GM12865 (cell line): Measurements from ENCODE around the gene WDR35.

Source experiments
- DNase-seq: peaks from one replicate; pipeline ENCODE4 v3.0.0; 2010; ENCODE audit warnings: low read depth
- H3K4me3 ChIP-seq: 2 replicates; pipeline ENCODE4 v1.5.1; 2011; ENCODE audit warnings: mild to moderate bottlenecking, low read depth, low read length, control low read depth
- TF ChIP-seq, protein P1 (sequence below): IDR thresholded peaks from 2 replicates; pipeline ENCODE4 v1.5.1; 2011; ENCODE audit warnings: low read length, control low read depth, low read depth, inconsistent platforms; ENCODE audit not compliant: insufficient read depth; ENCODE audit errors: missing control alignments

The WDR35 gene

DNA sequence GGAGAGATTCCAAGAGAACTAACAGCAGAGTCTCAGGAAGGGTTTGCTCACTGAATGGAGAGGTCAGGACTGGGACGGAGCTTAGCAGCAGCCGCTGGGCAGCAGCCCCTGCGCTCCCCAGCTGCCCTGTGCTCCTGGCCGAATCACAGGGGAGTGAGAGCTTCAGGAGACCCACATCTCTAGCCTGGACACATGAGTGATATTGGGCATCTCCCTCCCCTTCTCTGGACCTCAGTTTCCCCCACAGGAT is 22.1 kb upstream of the WDR35 start:
- no peak overlapping the region for H3K4me3 ChIP-seq
- TF ChIP-seq, protein P1, sequence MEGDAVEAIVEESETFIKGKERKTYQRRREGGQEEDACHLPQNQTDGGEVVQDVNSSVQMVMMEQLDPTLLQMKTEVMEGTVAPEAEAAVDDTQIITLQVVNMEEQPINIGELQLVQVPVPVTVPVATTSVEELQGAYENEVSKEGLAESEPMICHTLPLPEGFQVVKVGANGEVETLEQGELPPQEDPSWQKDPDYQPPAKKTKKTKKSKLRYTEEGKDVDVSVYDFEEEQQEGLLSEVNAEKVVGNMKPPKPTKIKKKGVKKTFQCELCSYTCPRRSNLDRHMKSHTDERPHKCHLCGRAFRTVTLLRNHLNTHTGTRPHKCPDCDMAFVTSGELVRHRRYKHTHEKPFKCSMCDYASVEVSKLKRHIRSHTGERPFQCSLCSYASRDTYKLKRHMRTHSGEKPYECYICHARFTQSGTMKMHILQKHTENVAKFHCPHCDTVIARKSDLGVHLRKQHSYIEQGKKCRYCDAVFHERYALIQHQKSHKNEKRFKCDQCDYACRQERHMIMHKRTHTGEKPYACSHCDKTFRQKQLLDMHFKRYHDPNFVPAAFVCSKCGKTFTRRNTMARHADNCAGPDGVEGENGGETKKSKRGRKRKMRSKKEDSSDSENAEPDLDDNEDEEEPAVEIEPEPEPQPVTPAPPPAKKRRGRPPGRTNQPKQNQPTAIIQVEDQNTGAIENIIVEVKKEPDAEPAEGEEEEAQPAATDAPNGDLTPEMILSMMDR, result no peak
- DNase-seq, result no peak

DNA sequence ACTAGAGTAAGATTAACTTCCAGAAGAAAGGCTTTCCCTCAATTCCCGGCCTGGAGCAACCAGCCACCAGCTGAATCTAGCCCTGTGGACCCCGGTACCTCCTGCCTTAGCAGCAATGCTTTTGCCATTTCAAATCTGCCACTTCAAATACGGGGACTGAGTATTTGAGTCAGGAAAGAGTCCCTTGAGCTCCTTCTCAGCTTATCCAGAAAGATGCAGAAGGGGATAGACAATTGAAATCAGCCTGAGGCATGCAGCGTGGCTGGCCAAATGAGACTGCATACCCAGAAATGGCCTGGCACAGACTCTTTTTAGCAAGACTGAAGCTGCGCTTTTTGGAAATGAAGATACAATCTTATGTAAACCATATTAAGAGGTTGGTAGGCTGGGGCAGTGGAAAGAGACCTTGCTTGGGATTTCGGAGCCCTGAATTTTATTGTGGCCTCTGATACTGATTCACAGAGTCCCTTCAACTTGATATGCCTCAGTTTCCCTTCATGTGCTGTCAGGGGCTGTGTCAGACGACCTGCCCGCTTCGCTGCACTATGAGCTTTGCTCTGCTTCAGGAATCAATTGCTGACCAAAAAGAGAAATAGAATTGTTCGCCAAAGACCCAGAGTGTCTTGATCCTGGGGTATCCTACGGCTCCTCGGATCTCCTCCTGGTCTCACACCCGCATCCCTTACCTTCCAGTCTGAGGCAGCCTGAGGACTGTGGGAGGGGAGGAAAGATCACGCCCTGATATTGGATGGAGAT is 21.5 kb upstream of the WDR35 start:
- no peak for DNase-seq
- H3K4me3 ChIP-seq, result no peak overlapping the region
- TF ChIP-seq, protein P1, result no peak

DNA sequence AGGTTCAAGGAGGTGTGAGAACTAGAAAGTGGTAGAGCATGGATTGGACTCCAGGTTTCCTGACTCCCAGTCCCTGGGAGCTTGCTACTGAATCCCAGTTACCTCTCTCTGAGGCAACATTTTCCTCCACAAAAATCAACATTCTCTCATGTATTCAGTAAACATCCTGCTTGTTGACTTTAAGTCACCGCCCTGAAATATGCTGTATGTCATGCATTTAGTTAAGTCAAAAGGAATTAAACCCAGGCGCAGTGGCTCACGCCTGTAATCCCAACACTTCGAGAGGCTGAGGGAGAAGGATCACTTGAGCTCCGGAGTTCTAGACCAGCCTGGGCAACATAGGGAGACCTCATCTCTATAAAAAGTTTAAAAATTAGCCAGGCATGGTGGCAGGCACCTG is 18.8 kb upstream of the WDR35 start:
- H3K4me3 ChIP-seq, result no peak overlapping the region
- TF ChIP-seq, protein P1, result no peak
- DNase-seq, result no peak

DNA sequence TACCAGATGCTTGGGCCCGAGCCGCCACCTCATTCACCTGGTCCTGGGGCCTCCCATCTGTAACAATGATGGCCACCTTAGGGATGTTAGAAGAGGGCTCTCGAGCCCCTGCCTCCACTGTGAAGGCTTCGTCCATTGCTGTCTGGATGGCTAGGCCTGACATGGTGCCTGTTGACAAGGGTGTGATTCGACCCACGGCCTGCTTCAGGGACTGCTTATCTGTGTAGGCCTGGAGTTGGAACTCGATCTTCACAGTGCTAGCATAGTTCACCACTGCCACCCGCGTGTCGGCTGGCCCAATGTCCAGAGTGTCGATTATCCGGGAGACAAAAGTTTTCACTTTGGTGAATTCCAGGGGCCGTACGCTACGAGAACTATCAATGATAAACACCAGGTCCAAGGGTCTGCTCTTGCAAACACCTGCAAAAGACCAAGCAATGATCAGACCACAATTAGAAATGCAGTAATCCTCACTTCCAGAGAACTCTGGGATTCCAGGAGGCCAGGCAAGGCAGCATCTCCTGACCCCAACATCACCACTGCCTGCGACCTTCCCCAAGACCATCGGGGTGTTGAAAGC is 16.1 kb upstream of the WDR35 start:
- TF ChIP-seq, protein P1, result no peak
- no peak for DNase-seq
- no peak overlapping the region for H3K4me3 ChIP-seq

DNA sequence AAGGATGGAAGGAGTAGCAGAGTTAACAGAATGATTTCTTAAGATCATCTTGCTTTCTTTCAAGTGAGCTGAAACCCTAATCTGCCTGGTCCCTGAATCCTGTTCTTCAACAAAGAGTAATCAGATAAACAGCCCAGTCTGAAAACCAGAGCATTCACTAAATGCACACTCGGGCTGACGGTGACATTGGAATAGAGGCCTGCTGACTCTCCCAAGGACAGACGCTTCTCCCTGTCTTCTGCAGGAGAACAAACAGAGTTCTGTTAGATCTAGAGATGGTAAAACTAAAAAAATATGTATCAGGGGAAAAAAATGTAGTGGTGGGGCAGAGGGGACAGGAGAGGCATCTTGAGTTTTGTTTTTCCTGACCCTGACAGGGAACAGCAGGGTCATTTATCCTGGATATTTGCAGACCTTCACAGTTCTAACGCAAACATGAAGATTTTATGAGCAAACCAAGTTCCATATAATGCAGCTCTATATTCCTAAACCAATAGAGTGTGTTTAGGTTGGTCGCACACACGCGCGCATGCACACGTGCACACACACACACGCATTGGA is 15.2 kb upstream of the WDR35 start:
- H3K4me3 ChIP-seq, result no peak overlapping the region
- no peak for DNase-seq
- TF ChIP-seq, protein P1, result no peak

DNA sequence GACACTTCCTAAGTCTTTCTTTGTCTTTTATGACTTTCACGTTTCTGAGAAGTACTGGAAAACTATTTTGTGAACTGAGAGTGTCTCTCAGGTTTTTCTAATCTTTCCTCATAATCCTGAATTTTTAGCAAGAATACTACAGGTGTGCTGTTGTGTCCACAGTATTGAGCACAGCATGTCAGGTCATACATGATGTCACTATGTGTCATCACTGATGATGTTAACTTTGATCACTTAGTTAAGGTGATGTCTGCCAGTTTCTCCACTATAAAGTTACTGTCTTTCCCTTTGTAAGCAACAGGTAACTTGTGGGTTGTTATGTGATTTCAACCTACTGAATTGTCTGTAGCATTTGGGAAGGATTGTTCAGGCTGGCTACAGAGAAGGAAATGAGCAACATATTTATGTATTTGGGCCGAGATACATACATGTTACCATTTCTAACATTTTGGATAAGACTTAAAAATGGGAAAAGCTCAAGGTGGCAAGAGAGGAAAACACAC is 11.5 kb upstream of the WDR35 start:
- TF ChIP-seq, protein P1, result no peak
- H3K4me3 ChIP-seq, result no peak overlapping the region
- no peak for DNase-seq
